ENCODE measurements around the gene TAS2R31.

GRCh38 chr12:11075642-11076041 lies 44.4 kb upstream of the TAS2R31 start:
- no peak for TF ChIP-seq YY1 (IDR thresholded peaks at IDR 0.05; ENCODE audit: insufficient read depth, insufficient read length)
- TF ChIP-seq SUZ12 (IDR thresholded peaks at IDR 0.05; ENCODE audit: extremely low read depth, insufficient read depth, insufficient read length), result no peak
- TF ChIP-seq ZNF274 (IDR thresholded peaks at IDR 0.05; ENCODE audit: low read depth, low read length), result no peak
